ENCODE data around the gene ZNF430.
"Not testable (repeated sequence)": the region's sequence is repeated elsewhere in the genome, so short reads cannot be mapped to it uniquely, and the experiment has no call there.

The ZNF430 gene

GRCh38 chr19:21020298-21021227 is at the start of gene ZNF430:
Gene ZNF430 (plus strand): TSS chr19:21020657. CDS start chr19:21020801, 144 bp downstream.
- Histone ChIP-seq H3K9me3 (ENCODE audit: low read length) (peaks cover 2% of the 10 kb centered on the region), H3K4me1 (ENCODE audit: insufficient read depth, low read length) (peaks cover 10% of the 10 kb centered on the region), H2AFZ (ENCODE audit: low read depth, low read length) (peak within 1 kb of the TSS; percentile 41), H3K4me3 (ENCODE audit: low read length) (peak within 1 kb of the TSS; percentile 96), H3K36me3 (ENCODE audit: insufficient read depth, low read length) (peaks cover 32% of the 10 kb centered on the region), H3K27me3 (ENCODE audit: insufficient read depth, low read length) (no peaks in the 10 kb centered on the region)

- not testable (repeated sequence) for H3K9me3 ChIP-seq (ENCODE audit: low read length); H2AFZ ChIP-seq (ENCODE audit: low read depth, low read length); H3K4me3 ChIP-seq (ENCODE audit: low read length); H3K36me3 ChIP-seq (ENCODE audit: insufficient read depth, low read length); H3K4me1 ChIP-seq (ENCODE audit: insufficient read depth, low read length); H3K27me3 ChIP-seq (ENCODE audit: insufficient read depth, low read length)
Observed at GRCh38 chr19:20992788-20993187, 27.7 kb upstream of the ZNF430 start.

GRCh38 chr19:20999731-21000352 is 20.6 kb upstream of the ZNF430 start:
- H3K4me1 ChIP-seq (ENCODE audit: insufficient read depth, low read length), result peaks cover 7% of the 10 kb centered on the region
- H3K36me3 ChIP-seq (ENCODE audit: insufficient read depth, low read length), result peaks cover 2% of the 10 kb centered on the region
- H3K27me3 ChIP-seq (ENCODE audit: insufficient read depth, low read length), result no peaks in the 10 kb centered on the region
- H3K9me3 ChIP-seq (ENCODE audit: low read length), result no peaks in the 10 kb centered on the region
- H3K4me3 ChIP-seq (ENCODE audit: low read length), result peak overlapping the region; percentile 75
- H2AFZ ChIP-seq (ENCODE audit: low read depth, low read length), result peak overlapping the region; percentile 82

DNA sequence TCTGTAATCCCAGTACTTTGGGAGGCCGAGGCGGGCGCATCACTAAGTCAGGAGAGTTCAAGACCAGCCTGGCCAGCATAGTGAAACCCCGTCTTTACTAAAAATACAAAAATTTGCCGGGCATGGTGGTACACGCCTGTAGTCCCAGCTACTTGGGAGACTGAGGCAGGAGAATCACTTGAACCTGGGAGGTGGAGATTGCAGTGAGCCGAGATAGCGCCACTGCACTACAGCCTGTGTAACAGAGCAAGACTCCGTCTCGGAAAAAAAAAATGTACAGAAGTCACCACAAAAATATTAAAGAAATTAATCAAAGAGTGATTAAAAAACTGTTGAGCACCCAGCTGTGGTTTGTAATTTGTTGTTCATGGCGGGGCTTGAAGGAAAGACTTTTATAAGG is 781 bp downstream of the ZNF430 start:
- H3K9me3 ChIP-seq (ENCODE audit: low read length); H2AFZ ChIP-seq (ENCODE audit: low read depth, low read length); H3K27me3 ChIP-seq (ENCODE audit: insufficient read depth, low read length): not testable (repeated sequence)
- peaks cover 10% of the 10 kb centered on the region for H3K4me1 ChIP-seq (ENCODE audit: insufficient read depth, low read length)
- peaks cover 38% of the 10 kb centered on the region for H3K36me3 ChIP-seq (ENCODE audit: insufficient read depth, low read length)
- peak overlapping the region; percentile 96 for H3K4me3 ChIP-seq (ENCODE audit: low read length)

- no peak overlapping the region for H3K4me3 ChIP-seq (ENCODE audit: low read length)
- H3K9me3 ChIP-seq (ENCODE audit: low read length), result peaks cover 11% of the 10 kb centered on the region
- H3K36me3 ChIP-seq (ENCODE audit: insufficient read depth, low read length), result peaks cover 52% of the 10 kb centered on the region
- H3K4me1 ChIP-seq (ENCODE audit: insufficient read depth, low read length), result peaks cover 10% of the 10 kb centered on the region
- no peak overlapping the region for H2AFZ ChIP-seq (ENCODE audit: low read depth, low read length)
- no peaks in the 10 kb centered on the region for H3K27me3 ChIP-seq (ENCODE audit: insufficient read depth, low read length)
Observed at GRCh38 chr19:21022996-21023395, 2.5 kb downstream of the ZNF430 start.

DNA sequence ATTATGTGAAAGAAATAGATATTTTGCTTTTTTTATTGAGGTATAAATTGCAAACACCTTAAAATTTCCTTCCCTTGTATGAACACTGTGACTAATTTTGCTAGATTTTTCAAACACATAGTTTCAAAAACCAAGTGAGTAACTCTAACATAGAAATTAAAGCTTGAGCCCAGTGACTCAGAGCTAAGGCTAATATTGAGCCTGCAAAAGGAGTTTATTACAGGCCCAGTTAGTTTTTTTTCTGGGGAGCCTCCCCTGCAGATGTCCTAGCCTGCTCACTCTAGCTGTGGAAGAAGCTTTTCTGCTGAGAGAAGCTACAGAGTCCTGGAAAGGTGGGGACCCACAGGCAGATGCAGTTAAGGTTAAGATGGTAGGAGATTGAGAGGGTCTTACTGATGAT is 3.4 kb downstream of the ZNF430 start:
- no peaks in the 10 kb centered on the region for H3K27me3 ChIP-seq (ENCODE audit: insufficient read depth, low read length)
- peaks cover 59% of the 10 kb centered on the region for H3K36me3 ChIP-seq (ENCODE audit: insufficient read depth, low read length)
- H3K4me3 ChIP-seq (ENCODE audit: low read length), result no peak overlapping the region
- no peak overlapping the region for H2AFZ ChIP-seq (ENCODE audit: low read depth, low read length)
- H3K9me3 ChIP-seq (ENCODE audit: low read length), result peaks cover 15% of the 10 kb centered on the region
- peaks cover 10% of the 10 kb centered on the region for H3K4me1 ChIP-seq (ENCODE audit: insufficient read depth, low read length)

DNA sequence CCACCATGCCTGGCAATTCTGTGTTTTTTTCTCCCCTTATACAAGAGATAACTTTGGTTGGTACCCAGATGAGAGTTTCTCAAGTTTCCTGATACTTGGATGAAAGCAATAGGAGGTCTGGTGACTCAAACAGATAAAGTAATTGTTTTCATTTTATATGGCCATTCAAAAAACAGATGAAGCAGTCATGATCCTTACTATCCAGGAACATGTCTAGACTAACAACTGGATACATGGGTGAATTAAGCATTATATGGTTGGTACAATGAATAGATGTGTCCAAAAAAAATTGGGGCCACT is 8.5 kb downstream of the ZNF430 start:
- Histone ChIP-seq H3K36me3 (ENCODE audit: insufficient read depth, low read length) (peaks cover 66% of the 10 kb centered on the region), H3K4me1 (ENCODE audit: insufficient read depth, low read length) (no peaks in the 10 kb centered on the region), H2AFZ (ENCODE audit: low read depth, low read length) (no peak overlapping the region), H3K9me3 (ENCODE audit: low read length) (peaks cover 16% of the 10 kb centered on the region), H3K4me3 (ENCODE audit: low read length) (no peak overlapping the region), H3K27me3 (ENCODE audit: insufficient read depth, low read length) (no peaks in the 10 kb centered on the region)

GRCh38 chr19:21045028-21045427 is 24.6 kb downstream of the ZNF430 start:
- Histone ChIP-seq H3K4me3 (ENCODE audit: low read length) (no peak overlapping the region), H3K27me3 (ENCODE audit: insufficient read depth, low read length) (no peaks in the 10 kb centered on the region), H2AFZ (ENCODE audit: low read depth, low read length) (no peak overlapping the region), H3K4me1 (ENCODE audit: insufficient read depth, low read length) (no peaks in the 10 kb centered on the region), H3K36me3 (ENCODE audit: insufficient read depth, low read length) (peaks cover 21% of the 10 kb centered on the region), H3K9me3 (ENCODE audit: low read length) (peaks cover 41% of the 10 kb centered on the region)

GRCh38 chr19:21046489-21046888 is 26.0 kb downstream of the ZNF430 start:
- no peak overlapping the region for H3K4me3 ChIP-seq (ENCODE audit: low read length)
- peaks cover 19% of the 10 kb centered on the region for H3K36me3 ChIP-seq (ENCODE audit: insufficient read depth, low read length)
- H3K4me1 ChIP-seq (ENCODE audit: insufficient read depth, low read length), result no peaks in the 10 kb centered on the region
- peaks cover 44% of the 10 kb centered on the region for H3K9me3 ChIP-seq (ENCODE audit: low read length)
- no peak overlapping the region for H2AFZ ChIP-seq (ENCODE audit: low read depth, low read length)
- no peaks in the 10 kb centered on the region for H3K27me3 ChIP-seq (ENCODE audit: insufficient read depth, low read length)

DNA sequence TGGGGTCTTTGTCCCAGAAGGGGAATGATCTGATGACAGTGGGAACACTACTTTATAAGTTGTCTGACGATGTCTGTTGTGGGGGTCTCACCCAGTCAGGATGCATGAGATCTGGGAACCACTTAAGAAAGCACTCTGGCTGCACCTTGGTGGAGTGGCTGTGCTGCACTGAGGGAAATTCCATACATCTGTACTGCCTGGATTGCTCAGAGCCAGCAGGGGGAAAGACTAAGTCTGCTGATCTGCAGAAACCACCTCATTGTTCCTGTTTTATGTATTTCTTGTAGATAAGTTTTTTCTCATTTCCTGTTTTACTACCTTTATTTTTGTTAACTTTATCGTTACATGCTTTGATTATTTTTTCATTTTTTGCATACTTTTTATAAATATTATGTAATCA is 27.3 kb downstream of the ZNF430 start:
- H3K4me1 ChIP-seq (ENCODE audit: insufficient read depth, low read length), result no peaks in the 10 kb centered on the region
- peaks cover 42% of the 10 kb centered on the region for H3K9me3 ChIP-seq (ENCODE audit: low read length)
- no peak overlapping the region for H3K4me3 ChIP-seq (ENCODE audit: low read length)
- no peaks in the 10 kb centered on the region for H3K27me3 ChIP-seq (ENCODE audit: insufficient read depth, low read length)
- H2AFZ ChIP-seq (ENCODE audit: low read depth, low read length), result no peak overlapping the region
- H3K36me3 ChIP-seq (ENCODE audit: insufficient read depth, low read length), result peaks cover 19% of the 10 kb centered on the region

DNA sequence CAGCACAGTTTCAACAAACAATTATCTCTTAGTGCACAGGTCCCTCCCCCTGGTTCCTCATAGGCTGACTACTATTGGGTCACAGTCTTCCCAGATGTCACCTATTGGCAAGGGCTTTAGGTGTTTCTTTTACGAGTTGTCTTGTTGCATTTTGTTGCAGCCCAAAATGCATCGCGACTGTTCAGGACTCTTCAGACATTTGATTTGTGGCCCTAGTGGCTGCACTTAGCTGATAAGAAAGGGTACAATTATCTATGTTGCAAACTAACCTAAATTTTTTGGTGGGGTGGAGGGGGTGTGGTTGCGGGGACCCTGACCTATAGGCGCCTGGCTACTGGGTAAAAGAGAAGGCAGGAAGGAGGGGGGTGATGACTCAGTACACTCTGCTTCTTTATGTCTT is 32.4 kb downstream of the ZNF430 start:
- Histone ChIP-seq H2AFZ (ENCODE audit: low read depth, low read length) (no peak overlapping the region), H3K9me3 (ENCODE audit: low read length) (peaks cover 43% of the 10 kb centered on the region), H3K36me3 (ENCODE audit: insufficient read depth, low read length) (peaks cover 36% of the 10 kb centered on the region), H3K4me3 (ENCODE audit: low read length) (no peak overlapping the region), H3K27me3 (ENCODE audit: insufficient read depth, low read length) (no peaks in the 10 kb centered on the region), H3K4me1 (ENCODE audit: insufficient read depth, low read length) (no peaks in the 10 kb centered on the region)

- Histone ChIP-seq H2AFZ (ENCODE audit: low read depth, low read length) (no peak overlapping the region), H3K4me1 (ENCODE audit: insufficient read depth, low read length) (no peaks in the 10 kb centered on the region), H3K36me3 (ENCODE audit: insufficient read depth, low read length) (peaks cover 12% of the 10 kb centered on the region), H3K27me3 (ENCODE audit: insufficient read depth, low read length) (no peaks in the 10 kb centered on the region), H3K4me3 (ENCODE audit: low read length) (no peak overlapping the region), H3K9me3 (ENCODE audit: low read length) (peaks cover 12% of the 10 kb centered on the region)
Observed at GRCh38 chr19:21065336-21065735, 44.9 kb downstream of the ZNF430 start.

- peaks cover 37% of the 10 kb centered on the region for H3K36me3 ChIP-seq (ENCODE audit: insufficient read depth, low read length)
- H2AFZ ChIP-seq (ENCODE audit: low read depth, low read length), result no peak within 1 kb of the TSS
- peaks cover 12% of the 10 kb centered on the region for H3K9me3 ChIP-seq (ENCODE audit: low read length)
- H3K27me3 ChIP-seq (ENCODE audit: insufficient read depth, low read length), result no peaks in the 10 kb centered on the region
- peaks cover 7% of the 10 kb centered on the region for H3K4me1 ChIP-seq (ENCODE audit: insufficient read depth, low read length)
- H3K4me3 ChIP-seq (ENCODE audit: low read length), result peak within 1 kb of the TSS; percentile 75
Observed at GRCh38 chr19:21082011-21082975, 61.8 kb downstream of the ZNF430 start, which contains the start of gene ZNF714. Gene ZNF714 (plus strand): TSS chr19:21082203. CDS start chr19:21098269, 16,066 bp downstream.
